NB4 (cell line): ENCODE measurements around the gene ATG3.

ENCODE experiments used
- CTCF ChIP-seq: IDR thresholded peaks from one replicate; pipeline ENCODE4 v1.5.1; 2012; ENCODE audit warnings: low read depth, low read length
- POLR2A ChIP-seq: IDR thresholded peaks from 2 replicates; pipeline ENCODE4 v1.6.1; 2011; ENCODE audit warnings: mild to moderate bottlenecking; ENCODE audit not compliant: insufficient read length; ENCODE audit errors: extremely low read depth

- TF ChIP-seq CTCF, result no peak
- no peak for TF ChIP-seq POLR2A
Observed at GRCh38 chr3:112482675-112483074, 79.1 kb downstream of the ATG3 start.
